NCI-H82 treated with DMSO at 0.1 percent for 48 hours (cell line): ENCODE results near the gene KIAA0753.

Experiments used
- DNase-seq: peaks from one replicate; lab custom pipeline; 2025; ENCODE audit not compliant: unreplicated experiment; lab: John Stamatoyannopoulos, UW

Gene KIAA0753

GRCh38 chr17:6640536-6641246 lies at the start of gene KIAA0753, which contains the start of gene TXNDC17:
TSS of gene KIAA0753 (minus strand) at chr17:6640711. CDS start at chr17:6635103, 5,608 bp downstream.
TSS of gene TXNDC17 (plus strand) at chr17:6641060. CDS start at chr17:6641083, 23 bp downstream.
- DNase-seq: peak; percentile 78

- no peak for DNase-seq
These were observed 48.4 kb upstream of the KIAA0753 start for GRCh38 chr17:6688944-6689343.

GRCh38 chr17:6686026-6686425 lies 45.5 kb upstream of the KIAA0753 start:
- DNase-seq: no peak

- DNase-seq: no peak
These were observed 44.6 kb upstream of the KIAA0753 start for GRCh38 chr17:6684881-6685767.

GRCh38 chr17:6684460-6684783 lies 43.9 kb upstream of the KIAA0753 start:
- DNase-seq: no peak

DNA sequence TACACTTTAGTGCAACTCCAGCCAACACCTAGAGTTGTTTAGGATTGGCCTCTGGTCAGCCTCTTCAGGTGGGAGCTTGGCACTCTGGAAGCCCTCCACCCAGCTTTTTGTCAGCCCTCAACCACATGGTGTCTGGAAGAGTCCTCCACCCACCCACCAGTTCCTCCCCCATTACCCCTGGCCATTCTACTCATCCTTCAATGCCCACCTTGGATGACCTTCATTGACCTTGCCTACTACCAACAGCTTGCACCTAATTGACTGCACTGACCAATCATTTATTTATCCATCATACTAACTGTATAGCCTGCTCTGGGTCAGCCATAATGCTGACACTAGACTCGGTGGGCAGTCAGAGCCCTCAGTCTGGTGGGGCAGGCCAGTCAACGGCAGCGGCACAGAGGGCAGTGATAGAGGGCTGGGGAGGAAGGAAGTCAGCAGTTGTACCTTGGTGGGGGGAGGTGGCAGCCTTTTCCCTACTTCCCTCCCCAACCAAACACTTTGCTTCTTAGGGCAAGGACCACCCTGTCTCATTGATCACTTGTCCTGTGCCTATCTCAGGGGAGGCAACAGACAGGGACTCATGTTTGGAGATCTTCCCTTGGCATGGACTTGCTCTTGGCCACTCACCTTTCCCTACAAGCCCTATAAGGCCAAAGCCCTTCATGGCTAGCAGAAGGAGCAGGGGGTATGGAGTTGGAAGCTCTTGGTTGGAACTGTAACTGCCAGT lies 43.4 kb upstream of the KIAA0753 start:
- DNase-seq: no peak

DNA sequence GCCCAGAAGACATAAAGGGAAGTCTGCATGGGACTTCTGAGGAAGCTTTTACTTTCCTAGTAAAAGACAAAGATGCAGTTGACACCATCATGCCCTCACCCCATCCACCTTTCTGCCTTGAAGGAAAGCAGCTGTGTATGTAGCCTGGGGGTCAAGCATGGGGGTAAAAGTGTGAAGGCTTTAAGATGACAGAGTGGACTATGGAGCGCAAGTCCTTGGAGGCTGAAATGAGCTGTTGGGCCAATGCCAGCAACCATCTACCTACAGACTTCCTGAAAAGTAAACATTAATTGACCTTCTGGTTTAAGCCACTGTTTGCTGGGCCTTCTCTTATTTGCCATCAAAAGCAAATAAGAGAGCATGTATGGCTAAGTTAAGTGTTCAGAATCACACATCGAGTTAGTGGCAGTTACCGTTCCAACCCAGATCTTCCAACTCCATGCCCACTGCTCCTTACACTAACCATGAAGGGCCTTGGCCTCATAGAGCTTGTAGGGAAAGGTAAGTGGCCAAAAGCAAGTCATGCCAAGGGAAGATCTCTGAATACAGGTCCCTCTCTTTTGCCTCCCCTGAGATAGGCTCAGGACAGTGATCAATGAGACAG lies 42.7 kb upstream of the KIAA0753 start:
- DNase-seq: no peak

GRCh38 chr17:6682339-6682738 lies 41.8 kb upstream of the KIAA0753 start:
- DNase-seq: no peak

- no peak for DNase-seq
These were observed 41.2 kb upstream of the KIAA0753 start for GRCh38 chr17:6681671-6682070.

- DNase-seq: no peak
These were observed 40.7 kb upstream of the KIAA0753 start for GRCh38 chr17:6681176-6681575.

- DNase-seq: no peak
These were observed 38.7 kb upstream of the KIAA0753 start for GRCh38 chr17:6679241-6679640.

DNA sequence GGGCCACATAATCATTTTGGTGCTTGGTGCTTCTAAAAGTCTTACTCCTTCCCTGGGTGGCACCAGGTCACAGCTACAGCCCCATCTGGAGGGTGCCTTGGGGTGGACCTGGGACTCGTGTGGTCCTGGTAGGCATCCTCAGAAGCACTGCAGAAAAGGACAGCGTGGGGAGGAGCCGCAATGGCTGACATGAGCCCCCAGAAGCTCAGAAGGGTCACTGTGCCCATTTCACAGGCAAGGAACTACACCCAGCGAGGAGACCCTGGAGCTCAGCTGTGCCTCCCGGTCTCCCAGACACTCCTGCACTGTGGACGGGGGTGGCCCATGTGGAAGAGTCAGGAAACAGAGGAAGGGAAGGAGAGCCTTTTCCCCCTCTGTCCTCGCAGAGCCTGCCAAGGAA lies 37.4 kb upstream of the KIAA0753 start:
- no peak for DNase-seq

GRCh38 chr17:6677158-6677831 lies 36.8 kb upstream of the KIAA0753 start:
- DNase-seq: no peak

DNA sequence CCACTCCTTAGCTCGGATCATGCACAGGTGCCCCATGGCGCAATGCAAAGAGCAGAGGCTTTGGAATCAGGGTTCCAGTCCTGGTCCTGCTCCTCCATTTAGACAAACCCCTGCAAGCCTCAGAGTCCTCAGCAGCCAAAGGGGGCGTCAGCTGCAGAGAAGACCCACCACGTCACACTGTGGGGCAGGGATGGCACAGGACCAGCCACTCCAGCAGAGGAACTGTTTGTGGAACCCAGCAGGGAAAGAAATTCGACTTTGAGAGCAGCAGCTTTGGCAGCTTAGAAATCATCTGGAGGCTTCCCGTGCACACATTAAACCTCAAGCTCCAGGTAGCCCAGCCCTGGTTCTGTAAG lies 36.3 kb upstream of the KIAA0753 start:
- no peak for DNase-seq

DNA sequence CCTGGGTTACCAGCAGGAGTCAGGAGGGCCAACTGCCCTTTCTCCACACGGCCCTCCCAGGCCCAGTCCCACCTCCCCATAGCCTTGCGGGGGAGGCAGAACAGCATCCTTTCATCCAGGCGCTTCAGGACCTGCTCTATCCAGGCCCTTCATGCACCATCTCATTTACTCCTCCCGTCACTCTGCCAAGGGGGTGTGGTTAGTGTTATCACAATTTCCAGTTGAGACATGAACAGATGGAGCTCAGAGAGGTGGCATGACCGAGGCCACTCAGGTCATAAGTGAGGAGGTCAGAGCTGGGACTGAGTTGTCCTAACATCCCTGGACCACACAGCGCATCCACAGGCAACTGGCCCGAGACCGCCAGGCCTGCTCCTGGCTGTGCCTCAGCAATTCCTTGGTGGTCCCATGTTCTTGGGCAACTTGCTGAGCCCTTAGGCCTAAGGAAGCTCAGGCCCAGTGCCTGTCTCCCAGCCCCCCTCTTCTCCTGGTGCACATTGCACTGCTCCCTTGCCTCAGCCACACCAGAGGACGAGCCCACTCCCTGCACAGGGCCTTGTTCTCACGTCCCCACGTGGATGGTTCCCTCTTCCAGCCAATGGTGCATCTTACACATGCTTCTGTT lies 34.8 kb upstream of the KIAA0753 start:
- no peak for DNase-seq

GRCh38 chr17:6674586-6674985 lies 34.1 kb upstream of the KIAA0753 start:
- no peak for DNase-seq

DNA sequence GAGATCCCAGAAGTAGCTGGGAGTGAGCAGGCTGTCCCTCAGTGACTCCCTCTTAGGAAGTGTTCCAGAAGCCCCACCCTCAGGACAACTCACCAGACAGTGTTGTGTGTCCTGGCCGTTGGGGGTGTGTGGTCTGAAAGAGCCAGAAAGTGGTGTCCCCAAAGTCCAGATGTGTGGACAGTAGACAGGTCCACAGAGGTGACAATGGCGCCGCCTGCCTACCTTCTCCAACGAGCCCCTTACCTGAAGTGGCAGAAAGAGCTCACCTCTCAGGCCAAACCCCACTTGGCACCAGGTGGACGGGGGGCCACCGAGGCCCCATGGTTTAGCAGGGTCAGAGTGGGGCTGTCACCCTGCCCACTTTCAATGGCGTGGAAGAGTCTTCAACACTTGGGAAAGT lies 30.9 kb upstream of the KIAA0753 start:
- no peak for DNase-seq

DNA sequence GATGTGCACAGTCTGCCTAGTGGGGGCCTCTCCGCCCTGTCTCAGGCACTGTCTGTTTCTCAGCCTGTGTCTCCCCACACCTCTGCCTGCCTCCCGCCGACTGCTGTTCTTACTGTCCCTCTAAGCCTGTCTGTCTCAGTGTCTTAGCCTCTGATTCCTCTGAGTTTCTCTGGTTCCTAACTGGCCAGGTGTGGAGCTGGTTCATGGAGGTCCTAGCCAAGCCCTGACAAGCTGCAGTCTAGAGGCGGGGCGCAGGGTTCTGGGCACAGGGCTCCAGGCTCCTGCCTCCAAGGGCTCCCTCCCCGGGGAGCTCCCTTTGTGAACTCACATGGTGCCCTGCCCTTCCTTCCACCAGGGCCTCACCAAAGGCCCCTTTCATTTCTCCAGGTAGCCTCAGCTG lies 30.5 kb upstream of the KIAA0753 start:
- no peak for DNase-seq

- no peak for DNase-seq
These were observed 30.1 kb upstream of the KIAA0753 start for GRCh38 chr17:6670571-6670970.

DNA sequence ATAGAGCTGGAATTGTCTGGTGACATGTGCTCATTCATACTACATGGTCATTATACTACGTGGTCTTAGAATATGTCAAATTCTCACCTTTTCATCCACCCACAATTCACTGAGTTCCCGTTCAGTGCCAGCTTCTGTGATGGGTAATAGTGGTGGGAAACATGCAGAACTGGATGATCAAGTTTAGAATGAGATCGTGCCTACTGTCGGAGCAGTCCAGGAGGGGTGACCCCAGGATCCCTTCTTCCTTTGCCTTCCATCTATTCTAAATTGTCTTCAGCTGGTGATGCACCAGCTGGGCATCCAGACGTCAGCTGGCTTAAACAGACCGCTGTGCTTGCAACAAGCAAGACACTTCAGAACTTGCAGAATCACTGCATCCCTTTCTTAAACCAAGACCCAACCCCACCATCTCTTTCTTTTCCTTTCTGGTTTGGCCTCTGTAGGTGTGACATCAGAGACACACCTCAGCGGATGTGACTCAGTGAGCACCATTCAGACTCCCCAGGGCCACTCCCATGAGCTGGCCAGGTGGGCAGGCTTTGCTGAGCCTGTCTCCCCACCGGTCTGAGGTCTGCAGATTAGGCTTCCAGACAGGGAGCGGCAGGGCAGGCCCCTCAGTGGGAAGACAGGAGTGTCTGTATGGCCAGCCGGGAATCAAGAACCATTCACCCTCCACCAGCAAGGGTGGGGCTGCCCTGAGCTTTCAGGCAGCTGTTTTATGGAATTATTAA lies 29.1 kb upstream of the KIAA0753 start:
- no peak for DNase-seq
